T-helper 9 cell (primary cell): ENCODE data around the gene CNKSR1.

Experiments used
- DNase-seq: peaks from one replicate; pipeline ENCODE4 v3.0.0-alpha.2; 2020

The CNKSR1 gene

DNA sequence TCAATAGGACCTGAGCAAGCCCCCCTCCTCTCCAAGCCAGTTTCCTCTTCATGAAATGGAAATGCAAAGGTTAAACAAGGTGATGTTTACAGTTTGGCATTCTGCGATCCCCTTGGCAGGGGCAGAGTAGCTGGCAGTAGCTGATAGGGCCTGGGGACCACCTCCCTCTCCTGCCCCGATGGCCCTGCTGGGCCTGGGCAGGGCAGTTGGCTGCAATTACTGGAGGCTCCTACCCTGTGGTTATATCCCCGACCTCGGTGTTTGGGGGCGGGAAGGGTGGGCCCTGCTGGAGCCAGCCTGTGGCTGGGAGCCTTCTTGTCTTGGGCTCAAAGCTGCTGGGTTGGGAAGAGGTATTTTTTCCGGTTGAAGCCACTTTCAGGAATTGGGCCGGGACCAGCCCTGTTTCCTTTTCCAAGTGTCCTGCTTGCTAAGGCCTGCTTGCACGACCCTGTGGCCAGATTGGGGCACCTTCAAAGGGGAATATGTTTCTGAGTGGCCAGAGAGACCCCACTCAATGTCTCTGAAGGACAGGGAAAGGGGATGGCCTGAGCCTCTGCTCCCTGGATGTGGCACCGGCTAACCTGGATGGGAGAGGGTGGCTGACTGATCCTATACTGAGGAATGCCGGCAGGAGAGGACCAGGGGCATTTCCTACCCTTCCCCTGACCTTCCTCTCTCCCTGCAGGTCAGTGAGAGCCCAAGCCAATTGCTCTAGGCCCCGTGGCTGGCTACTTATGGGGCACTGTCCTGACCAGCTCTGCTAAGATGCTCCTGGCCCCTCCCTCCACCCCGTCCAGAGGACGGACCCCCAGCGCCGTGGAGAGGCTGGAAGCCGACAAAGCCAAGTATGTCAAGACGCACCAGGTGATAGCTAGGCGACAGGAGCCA lies 16.5 kb upstream of the CNKSR1 start:
- DNase-seq = no peak

DNA sequence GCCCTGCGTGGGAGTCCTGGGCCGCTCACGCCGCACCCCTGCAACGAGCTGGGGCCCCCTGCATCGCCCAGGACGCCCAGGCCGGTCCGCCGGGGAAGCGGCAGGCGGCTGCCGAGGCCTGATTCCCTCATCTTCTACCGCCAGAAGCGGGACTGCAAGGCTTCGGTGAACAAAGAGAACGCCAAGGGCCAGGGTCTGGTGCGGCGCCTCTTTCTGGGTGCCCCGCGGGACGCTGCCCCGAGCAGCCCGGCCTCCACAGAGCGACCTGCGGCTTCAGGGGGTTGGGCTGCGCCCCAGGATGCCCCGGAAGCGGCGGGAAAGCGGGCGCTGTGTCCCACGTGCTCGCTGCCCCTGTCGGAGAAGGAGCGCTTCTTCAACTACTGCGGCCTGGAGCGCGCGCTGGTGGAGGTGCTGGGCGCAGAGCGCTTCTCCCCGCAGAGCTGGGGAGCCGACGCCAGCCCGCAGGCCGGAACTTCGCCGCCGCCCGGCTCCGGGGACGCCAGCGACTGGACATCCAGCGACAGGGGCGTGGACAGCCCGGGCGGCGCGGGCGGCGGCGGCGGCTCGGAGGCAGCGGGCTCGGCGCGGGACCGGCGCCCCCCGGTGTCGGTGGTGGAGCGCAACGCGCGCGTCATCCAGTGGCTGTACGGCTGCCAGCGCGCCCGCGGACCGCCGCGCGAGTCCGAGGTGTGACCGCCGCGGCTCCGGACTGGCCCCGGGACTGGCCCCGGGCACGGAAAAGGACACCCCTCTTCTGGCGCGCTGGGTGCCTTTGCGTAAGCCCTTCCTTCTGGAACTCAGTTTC lies 15.7 kb upstream of the CNKSR1 start:
- DNase-seq = peak; percentile 16

DNA sequence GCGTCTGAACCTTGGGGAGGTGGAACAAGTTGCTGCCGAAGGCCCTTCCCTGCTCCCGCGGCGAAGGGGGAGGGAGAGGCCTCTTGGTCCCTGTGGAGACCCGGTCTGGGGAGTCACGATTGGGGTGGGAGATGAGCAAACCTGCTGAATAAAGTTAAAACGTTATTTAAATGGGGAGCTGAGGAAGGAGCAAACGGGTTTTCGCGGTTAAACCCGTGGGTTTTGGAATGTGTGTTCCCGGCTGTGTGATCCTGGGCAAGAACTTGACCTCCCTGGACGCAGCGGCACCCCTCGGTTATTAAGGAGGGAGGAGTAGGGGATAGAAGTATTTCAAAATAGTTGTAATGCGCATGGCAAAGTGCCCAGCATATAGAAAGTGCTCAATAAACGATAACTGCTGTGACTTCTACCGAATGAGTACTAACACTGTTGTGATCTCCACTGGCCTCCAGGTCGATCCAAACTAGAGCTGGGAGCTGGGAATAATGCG lies 15.0 kb upstream of the CNKSR1 start:
- DNase-seq = no peak

DNA sequence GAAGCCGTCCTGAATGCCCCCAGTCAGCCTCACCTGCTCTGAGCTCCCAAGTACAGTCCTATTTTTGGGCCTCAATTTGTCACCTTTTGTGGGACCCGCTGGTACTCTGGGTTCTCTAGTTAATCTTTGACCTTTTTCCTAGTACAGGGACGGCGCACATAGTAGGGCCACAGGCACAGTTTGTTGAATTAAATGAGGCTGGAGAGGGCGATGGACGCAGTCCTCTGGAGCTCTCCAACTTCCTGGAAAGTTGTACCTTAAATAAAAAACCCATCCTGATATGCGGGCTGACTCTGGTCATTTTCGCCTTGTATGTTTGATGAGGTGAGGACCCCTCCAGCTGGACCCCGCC lies 13.6 kb upstream of the CNKSR1 start:
- no peak for DNase-seq

DNA sequence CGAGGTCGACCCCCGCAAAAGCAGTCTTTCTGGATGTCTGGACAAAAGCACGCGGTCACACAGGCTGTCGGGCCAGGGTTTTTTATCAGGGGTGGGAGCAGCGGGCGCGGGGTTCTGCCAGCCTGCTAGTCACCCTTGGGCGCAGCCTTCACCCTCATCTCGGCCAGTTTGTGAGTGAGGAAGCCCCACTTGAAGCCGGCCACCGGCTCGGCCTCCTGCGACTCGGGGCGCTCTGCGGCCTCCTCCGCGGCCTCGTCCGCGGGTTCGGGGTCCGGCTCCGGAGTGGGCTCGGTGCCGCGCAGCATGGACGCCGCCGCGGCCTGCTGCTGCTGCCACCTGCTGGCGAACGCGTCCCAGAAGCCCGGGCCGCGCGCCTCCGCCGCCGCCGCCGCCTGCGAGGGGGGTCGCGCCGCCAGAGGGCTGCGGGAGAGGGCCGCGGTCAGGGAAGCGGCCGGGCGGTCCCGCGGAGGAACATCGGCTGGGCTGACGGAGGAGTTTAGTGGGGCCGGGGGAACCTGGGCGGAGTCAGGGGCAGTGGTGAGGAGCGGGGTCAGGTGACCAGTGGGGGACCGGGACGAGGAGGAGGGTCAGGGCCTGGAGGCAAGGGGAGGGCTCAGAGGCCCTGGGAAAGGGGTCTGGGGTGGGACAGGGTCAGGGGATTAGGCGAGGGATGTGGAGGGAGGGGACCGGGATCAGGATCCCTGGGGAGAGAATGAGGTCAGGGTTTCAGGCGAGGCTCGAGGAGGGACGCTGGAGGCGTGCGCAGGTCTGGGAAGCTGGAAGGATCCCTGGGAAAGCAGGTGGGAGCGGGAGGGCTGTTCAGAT lies 13.0 kb upstream of the CNKSR1 start:
- peak; percentile 53 for DNase-seq

DNA sequence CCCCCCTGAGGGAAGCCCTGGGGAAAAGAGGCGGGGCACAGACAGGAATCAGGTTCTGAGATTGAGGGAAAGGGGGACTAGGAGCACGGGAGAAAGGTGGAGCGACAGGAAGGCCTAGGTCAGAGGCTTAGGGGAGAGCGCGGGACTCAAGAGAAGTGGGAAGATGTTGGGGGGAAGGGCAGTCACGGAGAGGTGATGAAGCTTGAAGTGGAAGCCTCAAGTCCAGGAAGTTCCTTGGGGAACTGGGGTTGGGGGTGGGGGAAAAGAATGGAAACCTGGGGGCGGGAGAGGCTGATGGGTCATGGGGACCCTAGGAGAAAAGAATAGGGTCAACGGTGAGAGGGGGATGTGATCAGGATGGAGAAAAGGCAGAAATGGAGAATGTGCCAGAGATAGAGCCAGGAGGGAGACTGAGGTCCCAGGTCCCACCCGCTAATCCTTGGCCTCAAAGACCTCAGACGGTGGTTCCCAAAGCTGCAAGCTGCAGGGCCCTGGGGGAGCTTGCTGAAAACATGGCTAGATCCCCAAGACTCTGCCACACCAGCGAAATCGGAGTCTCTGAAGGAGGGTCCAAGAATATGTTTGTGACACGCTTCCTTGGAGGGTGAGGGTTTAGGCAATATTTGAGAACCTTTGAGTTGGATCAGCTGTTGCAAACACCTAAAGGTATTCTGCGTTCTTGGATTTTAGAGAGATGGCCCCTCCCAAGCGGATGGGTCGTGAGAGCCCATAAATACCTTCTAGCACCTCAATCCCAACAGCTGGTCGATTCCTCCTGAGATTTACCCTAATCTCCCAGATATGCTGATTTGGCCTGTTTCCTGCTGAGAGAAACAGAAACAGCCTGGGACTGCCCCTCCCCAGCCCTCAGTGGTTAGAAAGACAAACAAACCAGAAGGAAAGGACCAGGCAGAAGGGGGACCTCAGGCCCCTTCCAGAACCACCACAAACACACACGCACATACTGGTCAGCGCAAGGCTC lies 12.1 kb upstream of the CNKSR1 start:
- no peak for DNase-seq

DNA sequence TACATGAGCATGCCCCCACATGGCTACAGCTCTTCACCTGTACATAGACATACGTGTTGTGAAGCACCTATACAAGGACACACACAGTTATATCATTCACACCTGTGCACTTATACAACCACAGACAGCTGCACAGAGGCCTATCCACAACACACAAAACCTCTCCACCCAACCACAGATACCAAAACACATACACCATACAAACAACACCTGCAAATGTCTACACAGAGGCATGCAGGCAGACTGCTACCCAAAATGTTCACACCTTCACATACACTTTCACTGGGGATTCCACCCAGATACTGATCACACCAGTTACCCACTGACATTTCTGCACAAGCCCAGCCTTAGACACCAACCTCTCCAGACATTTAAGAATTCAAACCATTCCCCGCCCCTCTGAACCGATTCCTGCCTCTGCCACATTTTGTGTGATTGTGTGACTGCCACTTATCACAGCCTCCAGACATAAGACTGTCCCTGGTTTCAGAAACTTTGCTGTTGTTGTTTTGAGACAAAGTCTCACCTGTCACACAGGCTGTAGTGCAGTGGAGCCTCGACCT lies 10.5 kb upstream of the CNKSR1 start:
- no peak for DNase-seq

DNA sequence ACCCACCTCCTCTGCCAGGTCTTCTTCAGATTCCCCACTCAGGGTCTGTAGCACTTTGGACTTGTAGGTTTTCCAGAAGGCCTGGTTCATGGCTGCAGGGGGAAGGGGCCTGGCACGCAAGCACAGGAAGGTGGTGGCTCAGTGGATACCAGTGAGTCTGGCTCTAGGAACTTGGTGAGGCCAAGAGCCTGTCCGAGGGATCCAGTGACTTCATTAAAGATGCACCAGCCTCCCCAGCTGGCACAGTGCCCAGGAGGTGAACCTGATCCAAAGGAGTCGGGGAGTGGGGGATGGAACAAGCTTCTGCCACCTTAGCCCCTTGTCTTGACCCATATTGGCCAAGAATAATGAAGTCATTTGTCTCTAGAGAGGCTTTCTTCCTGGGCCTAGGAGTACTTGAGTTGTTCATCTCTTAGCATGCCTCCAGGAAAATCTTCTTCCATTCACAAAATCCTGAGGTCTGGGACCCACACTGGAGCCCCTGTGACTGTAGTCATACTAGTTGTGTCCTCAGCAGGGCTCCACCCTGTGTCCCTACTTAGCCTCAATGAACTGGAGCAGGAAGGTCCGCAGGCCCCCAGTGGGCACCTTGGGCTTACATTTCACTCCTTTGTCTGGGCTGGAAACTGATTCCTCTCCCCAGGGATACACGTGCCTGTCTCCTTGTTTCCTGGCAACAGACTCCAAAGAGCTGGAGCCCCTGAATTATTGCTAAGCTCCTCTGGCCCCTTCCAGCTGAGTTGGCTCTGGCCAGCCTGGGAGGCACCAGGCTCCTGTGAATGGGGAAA lies 8.7 kb upstream of the CNKSR1 start, which contains the start of gene C1orf232:
Gene C1orf232, minus strand, starts transcription at position 554 of the 788 bp plus-strand sequence. Its CDS starts 464 bp downstream, at position 90.
- DNase-seq = no peak

DNA sequence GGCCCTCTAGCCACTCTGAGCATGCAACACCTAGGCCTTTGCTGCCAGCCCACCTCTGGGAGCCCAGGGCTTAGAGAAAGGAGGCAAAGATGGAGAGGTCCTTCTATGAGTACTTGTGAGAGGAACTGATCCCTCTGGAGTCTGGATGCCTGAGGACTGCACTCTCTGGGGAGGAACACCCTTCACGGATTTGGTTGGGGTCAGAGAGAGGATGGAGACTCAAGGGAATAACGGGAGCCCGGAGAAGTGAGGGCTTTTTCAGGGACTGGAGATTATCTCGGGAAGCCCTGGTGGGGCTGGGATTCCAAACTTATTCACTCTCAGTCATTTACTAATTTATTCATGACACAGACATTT lies 8.1 kb upstream of the CNKSR1 start:
- DNase-seq = no peak

DNA sequence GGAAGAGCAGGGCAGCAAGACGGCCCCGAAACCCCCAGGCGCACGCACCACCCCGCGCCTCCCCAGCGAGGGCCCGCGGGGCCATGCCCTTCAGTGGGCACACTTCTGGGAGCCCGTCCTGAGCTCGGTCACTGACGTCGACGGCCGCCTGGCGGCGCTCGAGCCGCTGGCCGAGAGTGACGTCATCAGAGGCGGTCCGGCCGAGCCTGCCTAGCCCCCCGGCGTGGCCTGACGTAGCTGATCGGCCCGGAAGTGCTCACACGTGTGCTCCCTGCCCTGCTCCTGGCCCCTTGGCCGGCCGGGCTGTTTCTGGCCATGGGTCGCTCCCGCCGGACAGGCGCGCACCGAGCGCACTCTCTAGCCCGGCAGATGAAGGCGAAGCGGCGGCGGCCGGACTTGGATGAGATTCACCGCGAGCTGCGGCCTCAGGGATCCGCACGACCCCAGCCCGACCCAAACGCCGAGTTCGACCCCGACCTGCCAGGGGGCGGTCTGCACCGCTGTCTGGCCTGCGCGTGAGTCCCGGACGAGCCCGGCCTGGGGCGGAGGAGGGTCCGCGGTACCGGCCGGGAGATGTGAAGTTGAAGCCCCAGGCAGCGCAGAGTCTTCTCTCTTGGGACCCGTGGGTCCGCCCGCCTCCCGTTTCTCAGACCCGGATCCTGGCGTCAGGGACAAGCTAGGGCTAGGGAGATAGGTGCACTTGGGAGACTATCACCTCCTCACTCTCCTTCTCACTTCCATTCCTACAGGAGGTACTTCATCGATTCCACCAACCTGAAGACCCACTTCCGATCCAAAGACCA lies 7.4 kb upstream of the CNKSR1 start, which contains the start of gene ZNF593:
Gene ZNF593, plus strand, starts transcription at position 240 of the 803 bp plus-strand sequence. Its CDS starts 76 bp downstream, at position 316.
- peak; percentile 76 for DNase-seq

DNA sequence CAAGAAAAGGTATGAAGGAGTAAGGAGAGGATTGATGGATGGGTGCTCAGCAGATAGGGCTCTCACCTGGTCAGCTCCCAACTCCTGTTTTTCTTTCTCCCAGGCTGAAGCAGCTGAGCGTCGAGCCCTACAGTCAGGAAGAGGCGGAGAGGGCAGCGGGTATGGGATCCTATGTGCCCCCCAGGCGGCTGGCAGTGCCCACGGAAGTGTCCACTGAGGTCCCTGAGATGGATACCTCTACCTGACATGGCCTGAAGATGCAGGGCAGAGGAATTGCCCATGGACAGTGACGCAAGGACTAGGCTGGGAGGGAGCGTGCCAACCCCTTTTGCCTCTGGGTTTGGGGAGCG lies 6.8 kb upstream of the CNKSR1 start:
- no peak for DNase-seq

DNA sequence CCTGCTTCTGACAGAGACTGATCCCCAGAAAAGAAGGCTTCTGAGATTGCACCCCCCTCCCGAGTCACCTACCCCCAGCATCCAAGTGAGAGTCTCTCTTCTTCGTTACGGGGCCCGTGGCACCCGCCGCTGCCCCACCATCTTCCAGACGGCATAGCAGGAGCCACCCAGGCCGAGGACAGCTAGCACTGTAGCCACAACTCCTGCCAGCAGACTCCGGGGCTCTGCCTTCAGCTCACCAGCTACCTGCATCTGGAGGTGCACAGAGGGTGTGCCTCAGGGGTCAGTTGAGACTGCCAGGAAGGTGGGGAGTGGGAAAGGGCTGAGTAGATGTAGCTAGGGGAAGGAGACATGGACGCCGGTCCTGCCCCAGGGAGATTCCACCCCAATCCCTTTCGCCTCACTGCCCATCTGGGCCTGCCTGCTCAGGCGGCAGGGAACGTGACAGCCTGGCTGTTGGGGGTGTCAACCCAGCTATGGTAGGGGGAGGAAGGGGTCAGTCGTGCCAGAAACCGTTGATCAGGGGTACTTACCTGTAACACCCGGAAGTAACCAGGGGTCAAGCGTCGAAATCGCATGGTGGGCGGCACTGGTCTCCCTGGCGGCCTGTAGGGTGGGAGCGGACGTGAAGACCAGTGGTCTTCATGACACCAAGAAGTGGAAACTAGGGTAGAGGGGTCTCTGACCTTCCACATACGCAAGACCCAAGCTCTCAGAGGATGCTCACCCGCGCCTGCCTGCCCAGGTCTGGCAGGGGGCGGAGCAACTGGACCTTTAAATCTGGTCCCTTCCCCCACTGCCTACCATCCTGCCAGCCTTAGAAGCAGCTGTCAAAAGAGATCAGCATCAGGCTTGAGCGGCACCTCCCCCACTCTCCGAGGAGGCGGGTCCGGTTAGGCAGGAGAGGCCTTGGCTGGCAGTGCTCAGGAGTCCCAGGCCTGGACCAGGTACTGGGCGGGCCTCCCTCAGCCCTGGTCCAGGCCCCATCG lies 5.9 kb upstream of the CNKSR1 start, which contains the start of gene ZNF593OS:
Gene ZNF593OS, minus strand, starts transcription at position 749 of the 989 bp plus-strand sequence. Its CDS starts 171 bp downstream, at position 578.
- no peak for DNase-seq

DNA sequence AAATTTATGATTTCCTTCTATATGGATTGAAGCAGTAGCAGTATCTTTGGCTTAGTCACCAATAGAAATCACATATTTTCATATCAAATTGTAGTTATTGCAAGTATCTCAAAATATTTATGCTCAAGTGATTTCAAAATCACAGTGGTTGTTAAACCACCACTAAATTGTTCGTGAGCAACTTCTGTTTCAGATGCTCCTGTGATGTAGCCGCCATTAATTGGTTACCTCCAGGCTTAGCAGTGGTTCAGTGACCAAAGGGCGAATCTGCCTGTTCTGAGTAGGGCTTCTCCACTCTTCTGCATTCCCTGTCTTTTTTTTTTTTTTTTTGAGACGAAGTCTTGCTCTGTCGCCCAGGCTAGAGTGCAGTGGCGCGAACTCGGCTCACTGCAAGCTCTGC lies 1.9 kb upstream of the CNKSR1 start:
- no peak for DNase-seq

DNA sequence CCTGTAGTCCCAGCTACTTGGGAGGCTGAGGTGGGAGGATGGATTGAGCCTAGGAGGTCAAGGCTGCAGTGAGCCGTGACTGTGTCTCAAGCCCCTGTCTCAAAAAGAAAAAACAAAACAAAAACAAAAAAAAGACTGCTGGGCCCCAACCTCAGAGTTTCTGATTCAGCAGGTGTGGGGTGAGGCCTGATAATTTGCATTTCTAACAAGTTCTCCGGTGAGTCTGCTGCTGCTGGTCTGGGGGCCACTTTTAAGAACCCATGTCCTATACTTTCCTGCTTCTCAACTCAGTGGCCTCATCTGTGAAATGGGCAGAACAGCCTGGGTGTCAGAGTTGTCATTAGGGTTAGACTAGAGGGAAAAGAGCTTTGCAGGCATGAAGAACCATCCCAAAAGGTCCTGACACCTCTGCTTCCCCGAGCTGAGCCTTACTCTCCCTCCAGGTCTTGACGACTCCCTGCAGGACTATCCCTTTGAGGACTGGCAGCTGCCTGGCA lies 2.8 kb downstream of the CNKSR1 start:
- no peak for DNase-seq

DNA sequence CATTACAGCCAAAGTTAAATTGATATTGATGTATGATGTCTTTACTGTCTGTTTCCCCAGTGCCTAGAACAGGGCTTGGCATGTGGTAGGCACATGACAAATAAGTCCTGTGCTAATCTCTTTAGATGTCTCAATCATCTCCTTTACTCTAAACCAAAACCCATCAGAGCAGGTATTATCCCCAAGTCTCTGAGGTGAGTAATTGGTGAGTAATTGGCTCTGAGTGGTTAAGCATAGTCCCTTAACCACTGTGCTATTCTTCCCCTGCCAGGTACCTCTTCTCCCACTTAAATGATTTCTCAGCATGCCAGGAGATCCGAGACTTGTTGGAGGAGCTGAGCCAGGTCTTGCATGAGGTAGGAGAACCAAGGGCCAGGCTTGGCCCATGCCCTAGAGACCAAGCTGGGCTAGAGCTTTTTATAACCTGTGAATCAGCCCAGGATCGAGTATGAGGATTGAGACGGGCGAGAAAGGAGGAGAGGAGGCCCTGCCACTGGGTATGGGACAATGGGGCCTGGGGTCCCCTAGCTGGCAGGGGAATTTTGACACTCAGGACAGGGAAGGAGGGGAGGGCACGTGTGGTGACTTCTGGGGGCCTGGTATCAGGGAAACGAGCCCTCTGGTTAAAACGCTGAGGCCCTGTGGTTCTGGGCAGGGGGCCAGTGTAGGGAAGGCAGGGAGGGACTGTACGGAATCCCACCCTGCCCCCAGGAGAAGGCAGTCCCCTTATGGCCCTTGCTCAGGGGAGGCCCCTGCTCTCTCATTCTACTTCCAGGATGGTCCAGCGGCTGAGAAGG lies 4.5 kb downstream of the CNKSR1 start:
- DNase-seq = no peak

DNA sequence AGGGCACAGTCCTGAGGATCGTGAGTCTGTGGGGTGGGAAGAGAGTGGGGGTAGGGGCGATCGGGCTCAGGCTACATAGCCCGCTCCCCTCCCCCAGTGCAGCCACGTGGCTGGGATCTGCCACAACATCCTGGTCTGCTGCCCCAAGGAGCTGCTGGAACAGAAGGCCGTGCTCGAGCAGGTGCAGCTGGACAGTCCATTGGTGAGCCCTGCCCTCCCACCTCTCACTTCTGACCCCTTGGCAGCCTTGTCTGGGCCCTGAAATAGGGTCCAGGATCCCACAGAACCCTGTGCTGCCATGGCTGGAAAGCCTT lies 5.0 kb downstream of the CNKSR1 start:
- DNase-seq = no peak

DNA sequence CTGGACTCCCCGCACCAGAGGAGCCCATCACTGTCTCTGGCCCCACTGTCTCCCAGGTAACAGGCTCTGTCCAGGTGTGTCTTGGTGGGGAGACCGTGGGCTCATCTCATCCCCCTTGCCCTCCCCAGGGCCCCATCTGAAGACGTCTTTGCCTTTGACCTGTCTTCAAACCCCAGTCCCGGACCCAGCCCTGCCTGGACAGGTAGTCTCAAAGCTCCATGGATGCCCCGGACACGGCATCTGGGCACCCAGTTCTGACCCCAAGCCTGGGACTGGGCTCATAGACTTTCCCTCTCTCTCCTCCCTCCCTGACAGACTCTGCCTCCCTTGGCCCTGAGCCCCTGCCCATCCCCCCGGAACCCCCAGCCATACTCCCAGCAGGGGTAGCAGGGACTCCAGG lies 6.8 kb downstream of the CNKSR1 start:
- no peak for DNase-seq
